Muscle of back (tissue), 11 donors: Measurements from ENCODE around the gene LDLRAD4. TPM values are rescaled to one million over a fixed set of nuclear protein-coding genes. Genes with fewer than 3 reads are reported as not detected.
A peak's percentile ranks its signal among the peaks of the same experiment; 100 is the strongest.
"Not testable (repeated sequence)": the region's sequence is repeated elsewhere in the genome, so short reads cannot be mapped to it uniquely, and the experiment has no call there.

Experiments
- DNase-seq, 3 donors: peaks; one replicate each; pipeline versions ENCODE4 v3.0.0 to v3.0.0-alpha.2; 2013
- polyA plus RNA-seq, 10 donors: library from polyadenylated mRNA; unstranded; fragments of 120-200 nt; gene quantifications; one replicate each; pipeline ENCODE4 v1.2.1, GENCODE V29; 2013; ENCODE audit not compliant: insufficient read length in 10 of 10

Gene LDLRAD4
- polyA plus RNA-seq, 10 donors: 6.9 to 15.9 (median 11.2) TPM

GRCh38 chr18:13585379-13586153 is 367.0 kb downstream of the LDLRAD4 start:
- DNase-seq: no peak

DNA sequence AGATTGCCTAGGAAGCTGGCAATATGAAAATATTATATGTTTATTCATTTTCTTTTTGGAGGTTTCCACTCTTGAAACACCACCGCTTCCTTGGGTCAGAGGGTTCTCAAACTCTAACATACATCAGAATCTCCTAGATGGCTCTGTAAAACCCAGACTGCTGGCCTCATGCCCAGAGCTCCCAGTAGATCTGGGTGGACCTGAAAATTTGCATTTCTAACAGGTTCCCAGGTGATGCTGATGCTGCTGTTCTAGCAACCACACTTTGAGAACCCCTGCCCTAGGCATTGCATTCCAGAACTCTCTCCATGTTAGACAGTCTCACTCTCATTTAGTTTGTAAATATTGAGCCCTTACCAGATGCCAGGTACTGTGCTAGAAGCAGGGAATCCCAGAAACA is 368.4 kb downstream of the LDLRAD4 start:
- no peak for DNase-seq

GRCh38 chr18:13587477-13587876 is 368.9 kb downstream of the LDLRAD4 start:
- DNase-seq: no peak

GRCh38 chr18:13587937-13588336 is 369.4 kb downstream of the LDLRAD4 start:
- no peak for DNase-seq

DNA sequence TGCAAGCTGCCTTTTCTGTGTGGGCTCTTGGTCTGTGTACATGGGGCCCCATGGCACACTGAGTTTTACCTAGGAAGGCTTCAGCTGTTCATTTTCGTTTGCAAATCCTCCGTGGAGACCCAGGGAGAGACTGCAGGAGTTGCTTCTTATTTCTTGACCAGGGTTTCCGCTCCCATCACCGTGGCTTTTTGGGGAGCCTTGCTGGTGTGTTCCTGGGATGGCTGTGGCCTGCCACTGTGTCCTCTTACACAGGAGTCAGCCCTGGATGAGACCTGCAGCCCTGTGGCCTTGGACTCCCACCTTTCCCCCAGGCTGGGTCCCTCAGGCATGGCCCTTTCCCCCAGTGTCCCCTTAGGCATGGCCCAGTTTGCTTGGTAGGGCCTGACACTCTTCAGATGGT is 370.8 kb downstream of the LDLRAD4 start:
- no peak for DNase-seq

DNA sequence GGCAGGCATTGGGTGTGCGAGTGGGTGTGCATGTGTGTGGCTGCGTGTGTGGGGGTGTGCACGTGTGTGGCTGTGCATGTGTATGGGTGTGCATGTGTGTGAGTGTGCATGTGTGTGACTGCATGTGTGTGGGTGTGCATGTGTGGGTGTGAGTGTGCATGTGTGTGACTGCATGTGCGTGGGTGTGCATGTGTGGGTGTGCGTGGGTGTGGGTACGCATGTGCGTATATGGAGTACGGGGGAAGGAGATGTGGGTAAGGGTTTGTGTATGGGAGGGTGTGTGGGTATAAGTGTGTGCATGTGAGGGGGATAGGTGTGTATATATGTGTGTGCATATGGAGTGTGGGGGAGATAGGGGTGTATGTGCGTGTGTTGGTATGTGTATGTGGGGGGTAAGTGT is 371.4 kb downstream of the LDLRAD4 start:
- no peak for DNase-seq

GRCh38 chr18:13592246-13592645 is 373.7 kb downstream of the LDLRAD4 start:
- DNase-seq: no peak

DNA sequence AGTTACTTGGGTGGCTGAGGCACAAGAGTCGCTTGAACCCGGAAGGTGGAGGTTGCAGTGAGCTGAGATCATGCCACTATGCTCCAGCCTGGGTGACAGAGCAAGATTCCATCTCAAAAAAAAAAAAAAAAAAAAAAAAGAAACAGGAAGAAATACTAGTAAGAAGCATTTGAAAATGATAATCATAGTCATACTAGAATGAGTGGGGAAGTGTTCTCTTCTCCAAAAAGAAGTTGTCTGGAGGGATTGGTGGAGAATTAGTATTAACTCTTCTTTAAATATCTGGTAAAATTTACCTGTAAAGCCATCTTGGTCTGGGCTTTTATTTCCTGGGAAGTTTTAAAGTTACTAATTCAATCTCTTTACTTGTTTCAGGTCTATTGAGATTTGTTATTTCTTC is 376.0 kb downstream of the LDLRAD4 start:
- no peak for DNase-seq

- no peak for DNase-seq
Observed at GRCh38 chr18:13597068-13597467, 378.5 kb downstream of the LDLRAD4 start.

DNA sequence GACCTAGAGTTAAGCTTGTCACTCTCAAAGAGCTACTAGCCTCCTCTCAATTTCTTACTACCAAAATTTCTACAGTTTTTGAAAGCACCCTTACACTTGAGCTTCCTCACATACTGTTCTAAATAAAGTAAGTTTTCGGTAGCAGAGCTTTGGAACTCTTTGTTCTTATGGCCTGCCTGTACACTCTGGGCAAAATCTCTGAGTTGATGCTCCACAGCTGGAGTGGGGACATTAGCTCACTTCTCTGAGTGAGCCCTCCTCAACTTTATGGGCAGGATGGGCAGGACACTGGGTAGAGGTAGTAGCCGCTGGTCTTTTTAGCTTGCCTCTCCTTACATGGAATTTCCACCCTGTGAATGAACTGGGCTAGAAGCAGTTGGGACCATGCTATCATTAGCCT is 380.0 kb downstream of the LDLRAD4 start:
- no peak for DNase-seq

- no peak for DNase-seq
Observed at GRCh38 chr18:13599031-13599430, 380.5 kb downstream of the LDLRAD4 start.

GRCh38 chr18:13603304-13604019 is 384.9 kb downstream of the LDLRAD4 start:
- no peak for DNase-seq

DNA sequence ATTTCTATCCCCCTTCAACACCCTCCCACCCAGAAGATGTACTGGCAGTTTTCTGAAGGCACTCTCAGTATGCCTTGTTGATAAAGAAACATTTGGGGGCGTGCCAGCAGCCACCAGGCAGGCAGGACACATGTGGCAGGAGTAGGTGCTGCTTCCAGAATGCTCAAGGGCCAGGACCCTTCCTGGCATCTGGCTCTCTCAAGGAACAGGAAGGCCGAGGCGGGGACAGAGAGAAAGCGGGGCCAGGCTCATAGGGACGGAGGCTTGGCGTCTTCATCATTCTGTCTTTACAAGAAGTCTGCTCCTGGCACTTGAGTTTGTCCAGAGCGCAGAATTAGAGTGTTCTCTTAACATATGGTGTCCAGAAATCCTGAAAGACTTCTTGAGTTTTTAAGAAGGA is 386.2 kb downstream of the LDLRAD4 start:
- no peak for DNase-seq

GRCh38 chr18:13605477-13605876 is 386.9 kb downstream of the LDLRAD4 start:
- DNase-seq: no peak

- DNase-seq: no peak
Observed at GRCh38 chr18:13605901-13606300, 387.3 kb downstream of the LDLRAD4 start.

GRCh38 chr18:13606604-13607254 is 388.2 kb downstream of the LDLRAD4 start:
- no peak for DNase-seq

- not testable (repeated sequence) for DNase-seq
Observed at GRCh38 chr18:13608024-13608562, 389.5 kb downstream of the LDLRAD4 start.

- no peak for DNase-seq
Observed at GRCh38 chr18:13608791-13609532, 390.4 kb downstream of the LDLRAD4 start.

DNA sequence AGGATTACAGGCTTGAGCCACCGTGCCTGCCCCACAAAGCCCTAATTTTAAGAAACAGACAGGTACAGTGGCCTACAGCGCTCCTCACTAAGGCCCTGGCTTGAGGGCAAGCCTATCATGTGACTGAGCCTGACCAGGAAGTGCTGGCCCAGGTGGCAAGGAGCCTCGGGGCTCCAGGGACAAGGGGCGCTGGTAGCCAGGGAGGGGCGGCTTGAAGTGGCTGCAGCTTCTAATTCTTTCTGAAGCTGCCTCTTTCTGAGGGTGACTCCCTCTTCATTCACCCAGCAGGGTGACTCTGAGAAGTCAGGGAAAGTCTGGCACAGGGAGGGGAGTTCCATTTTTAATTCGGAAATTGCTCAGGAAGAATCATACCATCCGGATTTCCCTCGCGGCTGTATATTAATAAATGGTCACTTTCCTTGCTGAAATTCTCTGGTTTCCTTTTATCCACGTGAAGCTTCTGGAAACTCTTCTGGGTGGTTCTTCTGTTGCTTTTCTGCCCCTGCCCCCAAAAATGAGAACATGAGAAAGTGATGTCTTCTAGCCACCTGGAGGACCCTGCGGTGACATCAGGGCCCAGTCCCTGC is 392.1 kb downstream of the LDLRAD4 start:
- peak in 1 of 3 donors; percentile 31 for DNase-seq

DNA sequence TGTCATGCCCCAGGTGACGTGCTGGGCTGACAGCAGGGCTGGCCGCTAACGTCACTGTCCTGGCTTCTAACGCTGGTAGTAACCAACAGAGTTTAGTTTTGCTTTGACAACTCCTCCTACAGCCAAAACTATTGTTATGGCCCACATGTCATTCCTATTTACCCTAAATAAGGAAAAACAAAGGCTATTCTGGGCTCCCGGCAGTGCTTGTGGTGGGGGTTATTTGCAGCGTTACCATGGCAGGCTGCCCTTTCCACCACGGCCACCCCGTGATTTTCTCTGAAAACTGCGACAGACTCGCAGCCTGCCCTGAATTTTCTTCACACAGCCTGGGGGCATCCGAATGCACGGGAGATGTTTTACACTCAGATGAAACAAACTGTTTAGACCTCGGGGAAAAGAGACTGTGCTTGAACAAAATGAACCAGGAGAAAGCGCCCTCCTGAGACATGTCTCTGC is 392.6 kb downstream of the LDLRAD4 start:
- peak; percentile 18 to 84 (median 77) for DNase-seq

DNA sequence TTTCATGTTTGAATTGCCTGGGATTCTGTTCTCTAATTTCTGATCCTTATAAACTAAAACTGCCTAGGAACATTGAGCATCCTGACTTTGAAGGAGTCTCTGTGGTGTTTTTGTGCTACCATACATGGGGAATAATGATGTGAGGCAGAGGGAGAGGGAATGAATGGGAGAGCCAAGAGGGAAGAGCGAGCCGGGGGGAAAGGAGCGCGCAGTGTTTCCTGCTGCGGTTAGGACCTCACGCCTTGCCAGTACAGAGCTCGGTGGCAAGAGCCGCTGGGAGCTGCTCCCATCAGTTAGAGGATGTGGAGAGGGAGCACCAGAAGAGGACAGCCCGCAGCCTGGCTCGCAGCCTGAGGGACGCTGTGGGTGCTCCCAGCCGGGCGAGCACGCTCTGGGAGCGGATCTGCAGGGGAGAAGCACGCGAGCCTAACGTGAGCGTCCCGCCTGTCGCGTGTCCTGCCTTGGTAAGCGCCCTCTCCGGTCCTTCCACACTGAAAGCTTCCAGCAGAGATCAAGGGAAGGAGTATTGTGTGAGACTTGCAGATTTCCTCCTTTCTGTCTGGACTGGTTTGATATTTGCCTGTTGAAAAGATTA is 393.1 kb downstream of the LDLRAD4 start:
- peak; percentile 13 to 74 (median 32) for DNase-seq
